Activated gamma-delta T cell treated with anti-CD3 and anti-CD28 coated beads, Interleukin-2, amount 50 U/mL, for 16 hours (primary cell): ENCODE results near the gene TSSK6.

Source experiments
- DNase-seq: peaks from one replicate; pipeline ENCODE4 v3.0.0-alpha.2; 2020; ENCODE audit warnings: low read depth

Gene TSSK6

DNA sequence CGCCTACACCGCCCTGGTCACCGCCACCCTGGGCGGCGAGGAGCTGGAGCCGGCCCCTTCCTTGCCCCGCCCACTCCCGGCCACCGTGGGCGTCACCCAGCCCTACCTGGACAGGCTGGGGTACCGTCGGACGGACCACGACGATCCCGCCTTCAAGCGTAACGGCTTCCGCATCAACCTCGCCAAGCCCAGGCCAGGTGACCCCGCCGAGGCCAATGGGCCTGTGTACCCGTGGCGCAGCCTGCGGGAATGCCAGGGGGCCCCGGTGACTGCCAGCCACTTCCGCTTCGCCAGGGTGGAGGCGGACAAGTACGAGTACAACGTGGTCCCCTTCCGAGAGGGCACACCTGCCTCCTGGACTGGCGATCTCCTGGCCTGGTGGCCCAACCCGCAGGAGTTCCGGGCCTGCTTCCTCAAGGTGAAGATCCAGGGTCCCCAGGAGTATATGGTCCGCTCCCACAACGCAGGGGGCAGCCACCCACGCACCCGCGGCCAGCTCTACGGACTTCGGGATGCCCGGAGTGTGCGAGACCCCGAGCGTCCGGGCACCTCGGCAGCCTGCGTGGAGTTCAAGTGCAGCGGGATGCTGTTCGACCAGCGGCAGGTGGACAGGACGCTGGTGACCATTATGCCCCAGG lies 29.7 kb upstream of the TSSK6 start:
- no peak for DNase-seq

DNA sequence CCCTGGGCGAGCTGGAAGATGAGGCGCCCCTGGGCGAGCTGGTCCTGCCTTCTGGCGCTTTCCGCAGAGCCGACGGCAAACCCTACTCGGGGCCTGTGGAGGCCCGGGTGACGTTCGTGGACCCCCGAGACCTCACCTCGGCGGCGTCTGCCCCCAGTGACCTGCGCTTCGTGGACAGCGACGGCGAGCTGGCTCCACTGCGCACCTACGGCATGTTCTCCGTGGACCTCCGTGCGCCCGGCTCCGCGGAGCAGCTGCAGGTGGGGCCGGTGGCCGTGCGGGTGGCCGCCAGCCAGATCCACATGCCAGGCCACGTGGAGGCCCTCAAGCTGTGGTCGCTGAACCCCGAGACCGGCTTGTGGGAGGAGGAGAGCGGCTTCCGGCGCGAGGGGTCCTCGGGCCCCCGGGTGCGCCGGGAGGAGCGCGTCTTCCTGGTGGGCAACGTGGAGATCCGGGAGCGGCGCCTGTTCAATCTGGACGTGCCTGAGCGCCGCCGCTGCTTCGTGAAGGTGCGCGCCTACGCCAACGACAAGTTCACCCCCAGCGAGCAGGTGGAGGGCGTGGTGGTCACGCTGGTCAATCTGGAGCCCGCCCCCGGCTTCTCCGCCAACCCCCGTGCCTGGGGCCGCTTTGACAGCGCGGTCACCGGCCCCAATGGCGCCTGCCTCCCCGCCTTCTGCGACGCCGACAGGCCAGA lies 29.1 kb upstream of the TSSK6 start:
- DNase-seq = no peak

DNA sequence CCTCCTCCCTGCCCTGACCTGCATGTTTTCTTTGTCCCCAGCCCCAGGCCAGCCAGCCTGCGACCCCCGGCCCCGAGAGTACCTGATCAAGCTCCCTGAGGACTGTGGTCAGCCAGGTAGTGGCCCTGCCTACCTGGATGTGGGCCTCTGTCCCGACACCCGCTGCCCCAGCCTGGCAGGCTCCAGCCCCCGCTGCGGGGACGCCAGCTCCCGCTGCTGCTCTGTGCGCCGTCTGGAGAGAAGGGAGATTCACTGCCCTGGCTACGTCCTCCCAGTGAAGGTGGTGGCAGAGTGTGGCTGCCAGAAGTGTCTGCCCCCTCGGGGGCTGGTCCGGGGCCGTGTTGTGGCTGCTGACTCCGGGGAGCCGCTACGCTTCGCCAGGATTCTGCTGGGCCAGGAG lies 28.3 kb upstream of the TSSK6 start:
- DNase-seq = no peak

DNA sequence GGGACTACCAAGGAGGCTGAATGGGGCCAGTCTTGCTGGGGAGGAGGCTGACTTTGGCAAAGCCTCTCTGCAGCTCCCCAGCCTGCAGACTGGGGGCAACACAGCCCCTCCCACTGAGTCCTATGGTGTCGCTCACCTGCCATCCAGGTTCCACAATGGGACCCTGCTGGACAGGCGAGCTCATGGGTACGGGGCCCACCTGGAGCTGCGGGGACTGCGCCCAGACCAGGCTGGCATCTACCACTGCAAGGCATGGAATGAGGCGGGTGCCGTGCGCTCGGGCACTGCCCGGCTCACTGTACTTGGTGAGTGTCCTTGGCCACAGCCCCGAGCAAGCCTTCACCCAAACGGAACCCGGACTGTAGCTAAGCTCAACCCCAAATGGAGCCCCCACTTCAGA lies 27.8 kb upstream of the TSSK6 start:
- DNase-seq = no peak

- no peak for DNase-seq
These were observed 27.2 kb upstream of the TSSK6 start for GRCh38 chr19:19542507-19542906.

- no peak for DNase-seq
These were observed 26.3 kb upstream of the TSSK6 start for GRCh38 chr19:19541616-19542015.

DNA sequence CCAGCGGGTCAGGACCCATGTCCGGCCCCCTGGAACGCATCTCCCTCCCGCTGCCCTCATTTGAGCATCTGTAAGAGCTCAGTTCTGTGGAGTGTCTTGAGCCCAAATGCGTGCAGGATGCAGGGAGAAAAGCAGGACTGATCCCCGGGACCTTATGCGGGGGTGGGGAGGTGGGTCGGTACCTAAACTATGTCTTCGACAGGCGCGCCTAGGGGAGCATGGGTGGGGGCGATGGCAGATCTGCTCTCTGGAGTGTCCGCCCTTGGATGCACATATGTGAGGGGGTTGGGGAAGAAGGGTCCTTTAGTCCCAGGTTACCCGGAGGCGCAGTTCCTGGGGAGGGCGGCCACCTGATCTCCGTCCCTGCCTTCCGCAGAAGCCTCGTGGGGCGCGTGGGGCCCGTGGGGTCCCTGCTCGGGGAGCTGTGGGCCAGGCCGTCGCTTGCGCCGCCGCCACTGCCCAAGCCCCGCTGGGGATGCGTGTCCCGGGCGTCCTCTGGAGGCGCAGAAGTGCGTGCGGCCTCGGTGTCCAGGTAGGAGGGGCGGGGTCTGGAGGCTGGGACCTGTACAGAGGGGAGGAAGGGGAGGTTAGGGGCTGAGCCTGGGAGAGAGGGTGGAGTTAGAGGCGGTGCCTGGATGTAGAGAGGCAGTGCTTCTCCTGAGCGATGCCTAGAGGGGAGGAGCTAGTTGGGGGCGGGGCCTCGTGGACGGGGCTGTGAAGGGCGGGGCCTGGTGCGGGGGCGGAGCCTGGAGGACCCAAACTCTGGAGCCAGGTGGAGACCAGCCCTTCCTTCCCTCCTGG lies 25.6 kb upstream of the TSSK6 start:
- peak; percentile 52 for DNase-seq

- peak; percentile 21 for DNase-seq
These were observed 24.8 kb upstream of the TSSK6 start for GRCh38 chr19:19540064-19540714.

DNA sequence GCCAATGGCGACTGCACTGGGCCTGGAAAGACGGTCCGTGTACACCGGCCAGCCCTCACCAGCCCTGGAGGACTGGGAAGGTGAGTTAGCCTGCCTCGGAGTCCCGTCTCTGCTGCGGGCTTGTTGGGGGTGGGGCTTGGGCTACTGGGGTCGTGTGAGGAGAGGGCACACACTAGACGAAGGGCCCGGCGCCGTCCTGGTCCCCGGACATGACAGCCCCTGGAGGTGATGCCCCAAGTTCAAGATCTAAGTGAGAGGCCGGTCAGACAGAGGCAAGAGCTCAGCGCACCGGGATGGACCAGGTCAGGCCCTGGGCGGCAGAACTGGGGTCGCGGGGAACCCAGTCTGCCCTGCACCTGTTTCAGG lies 24.3 kb upstream of the TSSK6 start:
- DNase-seq = no peak

DNA sequence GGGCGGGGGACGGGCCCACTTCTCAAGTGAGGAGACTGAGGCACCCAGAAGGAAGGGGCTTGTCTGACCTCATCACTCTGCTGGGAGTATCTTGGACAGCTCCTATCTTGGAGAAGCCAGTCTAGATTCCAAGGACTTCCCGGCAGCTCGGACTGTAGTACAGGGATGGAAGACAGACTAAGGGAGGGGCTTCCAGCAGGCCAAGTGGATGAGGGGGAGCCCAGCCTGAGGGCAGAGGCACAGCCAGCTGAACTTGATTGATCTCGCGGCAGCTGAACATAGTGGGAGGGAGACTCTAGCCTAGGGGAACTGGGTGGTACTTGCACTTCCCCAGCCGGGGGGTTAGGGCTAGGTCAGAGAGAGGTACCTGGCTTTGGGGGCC lies 23.4 kb upstream of the TSSK6 start:
- no peak for DNase-seq

DNA sequence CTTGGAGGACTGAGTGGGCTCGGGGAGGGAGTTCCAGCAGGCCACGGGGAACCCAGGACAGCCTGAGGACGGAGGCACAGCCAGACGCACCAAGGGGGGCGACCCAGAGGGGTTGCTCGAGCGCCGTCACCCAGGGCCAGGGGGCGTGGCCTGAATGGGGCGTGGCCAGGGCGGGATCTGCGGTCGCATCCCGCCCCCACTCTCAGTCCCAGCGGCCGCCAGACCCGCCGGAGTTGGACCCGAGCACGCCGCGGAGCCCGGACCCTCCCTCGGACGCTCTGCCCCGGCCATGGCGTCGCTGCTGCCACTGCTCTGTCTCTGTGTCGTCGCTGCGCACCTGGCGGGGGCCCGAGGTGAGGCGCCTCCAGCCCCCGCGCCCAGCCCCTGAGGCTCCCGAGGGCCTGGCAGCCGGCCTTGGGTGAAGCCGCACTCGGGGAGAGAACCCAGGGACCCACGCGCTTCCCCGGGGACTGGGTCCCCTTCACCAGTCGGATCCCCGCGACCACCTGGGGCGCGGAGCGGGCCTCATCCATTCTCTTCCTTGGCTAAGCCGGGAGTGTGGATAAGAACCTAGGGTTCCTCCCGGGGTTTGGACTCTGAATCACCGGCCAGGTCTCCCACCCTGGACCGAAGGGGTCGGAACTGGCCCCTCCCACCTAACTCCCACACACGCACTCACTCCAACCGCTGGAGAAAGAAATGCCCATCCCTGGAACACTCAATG lies 22.9 kb upstream of the TSSK6 start, which contains the start of gene CILP2:
CILP2 (plus strand) TSS at position 205 of the 724 bp plus-strand sequence; CDS start at position 290, 85 bp downstream.
- no peak for DNase-seq

DNA sequence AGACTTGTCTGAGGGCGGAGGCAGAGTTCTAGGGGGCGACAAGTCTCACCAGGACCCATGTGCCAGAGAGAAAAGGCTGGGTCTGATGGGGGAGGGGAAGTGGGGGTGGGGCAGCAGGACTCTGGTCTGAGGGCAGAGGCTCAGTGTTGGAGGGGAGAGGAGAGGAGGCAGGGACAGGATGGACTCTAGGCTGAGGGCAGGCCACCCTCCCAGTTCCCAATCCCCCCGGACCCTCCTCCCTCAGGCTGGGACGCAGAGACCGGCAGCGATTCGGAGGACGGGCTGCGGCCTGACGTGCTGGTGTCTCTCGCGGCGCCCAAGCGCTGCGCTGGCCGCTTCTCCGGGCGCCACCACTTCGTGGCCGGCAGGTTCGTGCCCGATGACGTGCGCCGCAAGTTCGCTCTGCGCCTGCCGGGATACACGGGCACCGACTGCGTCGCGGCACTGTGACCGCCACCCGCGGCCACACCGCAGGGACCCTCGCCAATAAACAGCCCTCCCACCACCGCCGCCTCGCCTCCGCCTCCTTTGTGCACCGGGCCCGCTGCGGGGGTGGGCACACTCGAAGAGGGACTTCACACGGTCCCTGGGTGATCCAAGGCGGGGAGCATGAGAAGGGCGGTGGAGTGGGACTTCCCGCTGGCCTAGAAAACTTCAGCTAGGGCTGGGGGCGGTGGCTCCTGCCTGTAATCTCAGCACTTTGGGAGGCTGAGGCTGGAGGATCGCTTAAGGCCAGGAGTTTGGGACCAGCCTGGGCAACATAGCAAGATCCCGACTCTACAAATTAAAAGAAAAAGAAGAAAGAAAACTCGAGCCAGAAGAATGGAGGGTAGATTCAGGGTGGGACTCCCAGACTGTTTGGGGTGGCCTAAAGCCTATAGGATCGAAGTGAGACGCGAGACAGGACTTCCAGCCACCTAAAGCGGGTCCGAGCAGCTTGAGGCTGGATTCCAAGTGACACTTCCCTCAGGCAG lies 22.0 kb upstream of the TSSK6 start:
- no peak for DNase-seq

DNA sequence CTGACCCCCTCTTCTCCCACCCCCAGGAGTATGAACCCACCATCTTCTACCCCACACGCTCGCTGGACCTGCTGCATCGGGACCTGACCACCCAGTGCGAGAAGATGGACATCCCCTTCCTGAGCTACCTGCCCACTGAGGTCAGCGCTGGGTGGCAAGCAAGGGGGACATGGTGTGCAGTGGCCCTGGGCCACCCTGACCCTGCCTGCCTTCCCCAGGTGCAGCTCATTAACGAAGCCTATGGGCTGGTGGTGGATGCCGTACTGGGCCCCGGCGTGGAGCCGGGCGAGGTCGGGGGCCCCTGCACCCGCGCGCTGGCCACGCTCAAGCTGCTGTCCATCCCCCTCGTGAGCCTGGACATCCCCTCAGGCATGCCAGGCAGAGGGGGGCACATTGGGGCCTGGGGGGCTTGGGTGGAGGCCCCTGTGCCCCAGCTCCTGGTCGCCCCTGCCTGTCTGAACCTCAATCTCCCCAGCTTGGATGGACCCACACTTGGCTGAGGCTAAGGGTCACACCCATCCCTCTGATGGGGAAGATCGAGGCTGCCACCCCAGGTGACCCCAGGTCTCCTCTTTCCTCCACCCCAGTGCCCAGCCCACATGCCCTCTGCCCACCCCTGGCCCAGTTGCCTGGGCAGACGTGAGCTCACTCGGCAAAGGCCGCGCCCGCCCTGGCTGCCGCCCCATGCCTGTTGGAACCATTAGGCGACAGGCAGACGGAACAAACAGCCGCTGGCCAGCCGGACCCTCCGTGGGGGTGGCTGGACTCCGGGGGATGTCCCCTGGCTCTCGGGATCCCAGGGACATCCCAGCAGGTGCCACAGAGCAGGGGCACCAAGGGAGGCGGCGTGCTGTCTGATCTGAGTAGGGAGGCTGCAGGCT lies 20.2 kb upstream of the TSSK6 start:
- no peak for DNase-seq

DNA sequence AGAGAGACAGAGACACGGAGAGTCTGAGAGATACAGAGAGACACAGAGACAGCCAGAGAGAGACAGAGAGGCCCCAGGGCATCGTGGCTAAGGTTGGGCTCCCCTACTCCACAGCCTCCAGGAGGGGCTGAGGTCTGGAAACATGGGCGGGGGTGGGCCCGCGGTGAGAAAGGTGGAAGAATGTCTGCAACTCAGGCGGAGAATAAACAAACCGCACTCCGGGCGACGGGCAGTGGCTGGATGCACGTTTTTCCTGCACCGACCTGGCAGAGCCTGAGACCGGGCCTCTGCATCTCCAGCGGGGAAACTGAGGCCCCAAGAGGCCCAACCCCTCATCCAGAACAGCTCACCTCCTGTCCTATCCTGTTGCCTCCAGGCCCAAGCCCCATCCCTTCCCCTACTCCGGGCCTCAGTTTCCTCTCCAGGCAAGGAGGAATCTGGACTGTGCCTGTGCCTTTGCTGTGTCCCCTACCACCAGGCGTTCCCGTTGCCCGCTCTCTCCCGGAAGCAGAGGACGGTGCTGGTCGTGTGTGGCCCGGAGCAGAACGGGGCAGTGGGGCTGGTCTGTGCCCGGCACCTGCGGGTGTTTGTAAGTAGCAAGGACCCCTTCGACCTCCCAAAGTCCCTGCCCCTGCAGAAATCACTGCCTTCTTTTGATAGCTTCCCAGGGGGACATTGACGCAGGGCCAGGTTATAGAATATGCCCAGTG lies 19.4 kb upstream of the TSSK6 start:
- DNase-seq = no peak

- DNase-seq = no peak
These were observed 18.5 kb upstream of the TSSK6 start for GRCh38 chr19:19533841-19534240.

DNA sequence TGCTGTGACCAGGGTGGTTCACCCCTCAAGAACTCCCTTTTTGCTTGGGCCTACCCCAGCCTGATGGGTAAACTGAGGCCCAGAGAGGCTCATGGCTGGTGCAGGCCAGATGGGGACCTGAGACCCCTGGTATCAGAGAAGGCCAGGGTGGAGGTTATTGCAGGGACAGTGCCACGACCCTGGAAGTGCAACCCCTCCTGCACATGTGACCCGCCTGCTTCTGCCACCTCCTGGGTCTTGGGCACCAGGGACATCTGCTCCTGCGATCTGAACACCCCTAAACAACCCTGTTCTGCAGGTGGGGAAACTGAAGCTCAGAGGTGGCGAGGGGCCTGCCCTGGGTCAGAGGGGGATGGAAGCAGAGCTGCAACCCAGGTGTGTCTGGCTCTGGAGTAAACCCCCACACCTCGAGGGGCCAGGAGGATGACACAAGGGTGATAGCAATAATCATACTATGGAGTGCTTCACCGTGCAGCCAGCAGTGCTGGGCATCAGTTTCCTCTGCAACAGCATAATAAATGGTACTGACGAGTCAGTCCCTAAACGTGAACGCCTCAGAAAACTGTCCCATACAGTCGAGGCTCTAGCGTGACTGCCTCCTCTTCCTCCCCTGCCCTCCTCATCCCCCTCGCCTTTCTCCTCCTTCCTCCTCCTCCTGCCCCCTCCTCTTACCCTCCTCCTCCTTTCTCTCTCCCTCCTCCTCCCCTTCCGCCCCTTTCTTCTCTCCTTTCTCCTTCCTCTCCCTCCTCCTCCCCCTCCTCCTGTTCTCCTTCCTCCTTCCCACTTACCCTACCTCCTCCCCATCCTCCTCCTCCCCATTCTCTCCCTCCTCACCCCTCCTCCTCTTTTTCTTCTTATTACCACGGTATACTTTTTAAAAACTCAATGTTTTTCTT lies 17.7 kb upstream of the TSSK6 start:
- no peak for DNase-seq

- peak; percentile 82 for DNase-seq
These were observed 16.8 kb upstream of the TSSK6 start for GRCh38 chr19:19531951-19532805.
